ENCODE measurements around the gene LTF. TPM values are rescaled to one million over a fixed set of nuclear protein-coding genes. Genes with fewer than 3 reads are reported as not detected.

Gene LTF
- total and polyA plus RNA-seq, 10 of the 15 experiments (the other 5 are each of a cell fraction or from before 2014, with no cell fraction given), result 0.03 to 0.31 TPM; not detected in 8

- BruUV-seq (replicated peaks), result no TSS peak
- intact Hi-C loops (cut with micrococcal nuclease; ENCODE audit: unreplicated experiment), result no loop called here
- WGBS (ENCODE audit: insufficient coverage, insufficient replicate concordance, low lambda C conversion rate, missing lambda C conversion rate), result 52% methylated on average over 1 of the region's 1 CpG
- Histone ChIP-seq H3K4me1 (ENCODE audit: control insufficient read depth, insufficient read depth, low read length) (peaks cover 5% of the 10 kb centered on the region), H3K36me3 (ENCODE audit: control insufficient read depth in 2 of 2, insufficient read depth in 2 of 2, low read length in 1 of 2) (no peaks in the 10 kb centered on the region), H3K9ac (ENCODE audit: control insufficient read depth, insufficient read depth, low read length) (no peak overlapping the region), H3K27ac (ENCODE audit: control insufficient read depth, insufficient read depth) (no peak overlapping the region), H3K79me2 (ENCODE audit: control insufficient read depth, insufficient read depth, low read length) (no peaks in the 10 kb centered on the region), H3K4me2 (ENCODE audit: control insufficient read depth, insufficient read depth) (no peak overlapping the region), H2AFZ (ENCODE audit: control insufficient read depth, low read depth, low read length) (no peak overlapping the region), H3K27me3 (replicated peaks in 1 of 2; ENCODE audit: control insufficient read depth in 2 of 2, insufficient read depth in 2 of 2, low read length in 1 of 2) (no peaks in the 10 kb centered on the region), H3K4me3 (no peak overlapping the region), H3K9me3 (replicated peaks; ENCODE audit: control insufficient read depth, insufficient read depth, low read length) (no peaks in the 10 kb centered on the region), H4K20me1 (ENCODE audit: control insufficient read depth, insufficient read depth) (no peaks in the 10 kb centered on the region)
- TF ChIP-seq PKNOX1 (IDR thresholded peaks at IDR 0.05), result no peak
- TF ChIP-seq MEF2B (IDR thresholded peaks at IDR 0.05; ENCODE audit: partially characterized antibody, poor library complexity, severe bottlenecking), result no peak
- TF ChIP-seq RCOR1 (conservative IDR thresholded peaks at IDR 0.05; ENCODE audit: low read depth, low read length), result no peak
- TF ChIP-seq SREBF1 (IDR thresholded peaks at IDR 0.05; ENCODE audit: low read length), result no peak
- ChIA-PET SMC1A (ENCODE audit: uncharacterized antibody, unreplicated experiment) (interaction anchor here (0.9 to 4.2 kb wide), 11 partner anchors 9 to 218 kb away, joined by 3 to 68 read pairs (median 8); no protein-coding TSS in a partner anchor), POLR2A (no interaction called here), CTCF (interaction anchor here (0.8 to 11.0 kb wide), 20 partner anchors 11 to 203 kb away, joined by 3 to 207 read pairs (median 8); partner anchors contain the start of genes ALS2CL and RTP3), RAD21 (ENCODE audit: unreplicated experiment) (interaction anchor here (0.9 to 3.4 kb wide), 8 partner anchors 13 to 206 kb away, joined by 3 to 66 read pairs (median 4); no protein-coding TSS in a partner anchor)
- in situ Hi-C loops (cut with MboI), result loop anchor here (5.0 kb wide), 2 partner anchors 67 to 137 kb away; no protein-coding TSS in a partner anchor
- no peak for FAIRE-seq
- DNase-seq (ENCODE audit: low read depth, low spot score), result no peak
- no peak for ATAC-seq
These were observed 25.2 kb upstream of the LTF start for GRCh38 chr3:46489875-46490274.

GRCh38 chr3:46489381-46489780, 24.7 kb upstream of the LTF start:
- CTCF ChIA-PET, result interaction anchor here (0.6 to 11.0 kb wide), 42 partner anchors 8 to 1461 kb away, joined by 3 to 207 read pairs (median 5); partner anchors contain the start of genes ALS2CL and RTP3
- no peak overlapping the region for H3K9ac ChIP-seq (ENCODE audit: control insufficient read depth, insufficient read depth, low read length)
- H2AFZ ChIP-seq (ENCODE audit: control insufficient read depth, low read depth, low read length), result no peak overlapping the region
- RAD21 ChIA-PET (ENCODE audit: unreplicated experiment), result interaction anchor here (0.7 to 3.4 kb wide), 14 partner anchors 9 to 207 kb away, joined by 3 to 66 read pairs (median 4); no protein-coding TSS in a partner anchor
- WGBS (ENCODE audit: insufficient coverage, insufficient replicate concordance, low lambda C conversion rate, missing lambda C conversion rate), result 97% methylated on average over 4 of the region's 4 CpGs
- H3K4me3 ChIP-seq, result no peak overlapping the region
- no peaks in the 10 kb centered on the region for H4K20me1 ChIP-seq (ENCODE audit: control insufficient read depth, insufficient read depth)
- H3K27ac ChIP-seq (ENCODE audit: control insufficient read depth, insufficient read depth), result no peak overlapping the region
- TF ChIP-seq KLF5 (IDR thresholded peaks at IDR 0.05; ENCODE audit: partially characterized antibody), result no peak
- TF ChIP-seq, protein P1, sequence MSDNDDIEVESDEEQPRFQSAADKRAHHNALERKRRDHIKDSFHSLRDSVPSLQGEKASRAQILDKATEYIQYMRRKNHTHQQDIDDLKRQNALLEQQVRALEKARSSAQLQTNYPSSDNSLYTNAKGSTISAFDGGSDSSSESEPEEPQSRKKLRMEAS (IDR thresholded peaks at IDR 0.05; ENCODE audit: low read depth, low read length), result no peak
- no peak for TF ChIP-seq PML (IDR thresholded peaks at IDR 0.05; ENCODE audit: low read length)
- no peak overlapping the region for H3K4me2 ChIP-seq (ENCODE audit: control insufficient read depth, insufficient read depth)
- in situ Hi-C loops (cut with MboI) (loop anchor here (5.0 kb wide), 2 partner anchors 68 to 138 kb away; no protein-coding TSS in a partner anchor), intact Hi-C loops (cut with micrococcal nuclease; ENCODE audit: unreplicated experiment) (no loop called here)
- H3K4me1 ChIP-seq (ENCODE audit: control insufficient read depth, insufficient read depth, low read length), result peaks cover 5% of the 10 kb centered on the region
- H3K27me3 ChIP-seq (replicated peaks in 1 of 2; ENCODE audit: control insufficient read depth in 2 of 2, insufficient read depth in 2 of 2, low read length in 1 of 2), result 0 out of 4 replicates have a peak, but pooled peaks cover 0 to 1% of the 10 kb centered on the region in 2 experiments
- ATAC-seq, result no peak
- FAIRE-seq, result no peak
- H3K79me2 ChIP-seq (ENCODE audit: control insufficient read depth, insufficient read depth, low read length), result no peaks in the 10 kb centered on the region
- no peak for DNase-seq (ENCODE audit: low read depth, low spot score)
- POLR2A ChIA-PET, result no interaction called here
- SMC1A ChIA-PET (ENCODE audit: uncharacterized antibody, unreplicated experiment), result interaction anchor here (0.6 to 4.2 kb wide), 25 partner anchors 8 to 276 kb away, joined by 3 to 68 read pairs (median 4); partner anchors contain the start of genes CCRL2 and RTP3
- no peaks in the 10 kb centered on the region for H3K36me3 ChIP-seq (ENCODE audit: control insufficient read depth in 2 of 2, insufficient read depth in 2 of 2, low read length in 1 of 2)
- no peaks in the 10 kb centered on the region for H3K9me3 ChIP-seq (replicated peaks; ENCODE audit: control insufficient read depth, insufficient read depth, low read length)
- BruUV-seq (replicated peaks), result no TSS peak

Data from GM12878 (cell line).